Heart left ventricle (tissue), 13 donors: ENCODE results near the gene TNIK.

Experiments
- POLR2A ChIP-seq, 2 donors: fragments of 450-650 bp; IDR thresholded peaks; one replicate each; pipeline ENCODE4 v1.6.1; 2017; ENCODE audit warnings: antibody characterized with exemption in 2 of 2, mild to moderate bottlenecking in 2 of 2, moderate library complexity in 2 of 2
- TF ChIP-seq, protein P1 (sequence below), 12 donors: fragments of 200-600 bp; sonication (generic) in 4 of 12; IDR thresholded peaks; one replicate each; pipeline versions ENCODE4 v1.5.0 to v1.8.0; 2018 to 2022; ENCODE audit warnings: antibody characterized with exemption in 12 of 12, mild to moderate bottlenecking in 5 of 12
- donor health status: ischemic (EF 13 %, LVEDD 7.1; RV severe dilation, severe dysfunction).
- donor health status: DM: no; HTN: yes; CAD: no.
- donor health status: DM: no; HTN: no; CAD: no.
- donor health status: ischemic (EF 25% LVEDD 6.9; RV normal size, moderate dysfunction).
- donor health status: ischemic (EF 25% LVEDD 5.7; RV mildly dilated, moderate dysfunction).
- donor health status: ischemic (EF 35%, LVEDD 5.7; RV mildly dilated, moderate dysfunction).
- donor health status: nonischemic (EF 11% LVEDD 7.7; RV severe dilation, severe dysfunction).
- donor health status: DM: yes; HTN: yes; CAD: no.
- donor health status: PGD.
- donor health status: ischemic (EF 29% LVEDD 5.4; RV normal size, mild dysfunction).
- donor health status: nonischemic (EF 23%, LVEDD 6.1; RV moderate dilation, normal function).

DNA sequence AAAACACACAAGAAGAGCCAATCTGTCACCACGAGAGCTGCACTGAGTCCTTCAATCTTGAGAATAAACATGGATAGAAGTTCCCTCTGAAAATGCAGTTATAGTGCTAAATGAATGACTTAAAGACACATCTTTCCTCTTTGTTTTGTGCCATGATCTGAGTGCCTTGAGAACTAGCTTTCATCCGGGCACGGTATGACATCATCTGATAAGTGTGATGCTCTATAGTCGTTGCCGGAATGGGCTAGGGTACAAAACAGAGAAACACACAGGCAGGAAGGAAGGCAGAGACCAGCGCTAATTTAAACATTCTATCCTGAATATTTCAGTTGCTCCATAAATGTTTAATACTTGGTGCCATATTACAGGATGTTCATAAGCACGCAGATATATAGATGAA lies 146.5 kb downstream of the TNIK start:
- TF ChIP-seq, protein P1, sequence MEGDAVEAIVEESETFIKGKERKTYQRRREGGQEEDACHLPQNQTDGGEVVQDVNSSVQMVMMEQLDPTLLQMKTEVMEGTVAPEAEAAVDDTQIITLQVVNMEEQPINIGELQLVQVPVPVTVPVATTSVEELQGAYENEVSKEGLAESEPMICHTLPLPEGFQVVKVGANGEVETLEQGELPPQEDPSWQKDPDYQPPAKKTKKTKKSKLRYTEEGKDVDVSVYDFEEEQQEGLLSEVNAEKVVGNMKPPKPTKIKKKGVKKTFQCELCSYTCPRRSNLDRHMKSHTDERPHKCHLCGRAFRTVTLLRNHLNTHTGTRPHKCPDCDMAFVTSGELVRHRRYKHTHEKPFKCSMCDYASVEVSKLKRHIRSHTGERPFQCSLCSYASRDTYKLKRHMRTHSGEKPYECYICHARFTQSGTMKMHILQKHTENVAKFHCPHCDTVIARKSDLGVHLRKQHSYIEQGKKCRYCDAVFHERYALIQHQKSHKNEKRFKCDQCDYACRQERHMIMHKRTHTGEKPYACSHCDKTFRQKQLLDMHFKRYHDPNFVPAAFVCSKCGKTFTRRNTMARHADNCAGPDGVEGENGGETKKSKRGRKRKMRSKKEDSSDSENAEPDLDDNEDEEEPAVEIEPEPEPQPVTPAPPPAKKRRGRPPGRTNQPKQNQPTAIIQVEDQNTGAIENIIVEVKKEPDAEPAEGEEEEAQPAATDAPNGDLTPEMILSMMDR (IDR thresholded peaks at IDR 0.05), result no peak
- no peak for TF ChIP-seq POLR2A (IDR thresholded peaks at IDR 0.05)
